HL-60 (cell line): ENCODE measurements around the gene ENDOV.

Source experiments
- POLR2AphosphoS5 ChIP-seq: IDR thresholded peaks from 2 replicates; pipeline ENCODE4 v1.6.1; 2012; ENCODE audit warnings: low read depth
- TF ChIP-seq, protein P1 (sequence below): IDR thresholded peaks from one replicate; pipeline ENCODE4 v1.5.1; 2011; ENCODE audit warnings: low read length, control low read depth, inconsistent platforms; ENCODE audit not compliant: insufficient read depth

DNA sequence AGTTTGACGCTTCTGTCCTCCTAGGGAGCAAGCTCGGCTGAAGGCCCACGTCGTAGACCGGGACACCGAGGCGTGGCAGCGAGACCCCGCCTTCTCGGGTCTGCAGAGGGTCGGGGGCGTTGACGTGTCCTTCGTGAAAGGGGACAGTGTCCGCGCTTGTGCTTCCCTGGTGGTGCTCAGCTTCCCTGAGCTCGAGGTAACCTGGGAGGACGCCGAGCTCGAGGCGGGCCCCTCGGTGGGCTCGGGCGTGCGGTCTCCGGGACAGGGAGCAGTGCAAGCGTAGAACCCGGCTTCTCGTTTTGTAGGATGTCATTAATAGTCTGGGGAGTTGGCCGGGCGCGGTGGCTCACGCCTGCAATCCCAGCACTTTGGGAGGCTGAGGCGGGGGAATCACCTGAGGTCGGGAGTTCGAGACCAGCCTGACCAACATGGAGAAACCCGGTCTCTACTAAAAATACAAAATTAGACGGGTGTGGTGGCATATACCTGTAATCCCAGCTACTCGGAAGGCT, 715 bp downstream of the ENDOV start:
- no peak for TF ChIP-seq POLR2AphosphoS5
- TF ChIP-seq, protein P1, sequence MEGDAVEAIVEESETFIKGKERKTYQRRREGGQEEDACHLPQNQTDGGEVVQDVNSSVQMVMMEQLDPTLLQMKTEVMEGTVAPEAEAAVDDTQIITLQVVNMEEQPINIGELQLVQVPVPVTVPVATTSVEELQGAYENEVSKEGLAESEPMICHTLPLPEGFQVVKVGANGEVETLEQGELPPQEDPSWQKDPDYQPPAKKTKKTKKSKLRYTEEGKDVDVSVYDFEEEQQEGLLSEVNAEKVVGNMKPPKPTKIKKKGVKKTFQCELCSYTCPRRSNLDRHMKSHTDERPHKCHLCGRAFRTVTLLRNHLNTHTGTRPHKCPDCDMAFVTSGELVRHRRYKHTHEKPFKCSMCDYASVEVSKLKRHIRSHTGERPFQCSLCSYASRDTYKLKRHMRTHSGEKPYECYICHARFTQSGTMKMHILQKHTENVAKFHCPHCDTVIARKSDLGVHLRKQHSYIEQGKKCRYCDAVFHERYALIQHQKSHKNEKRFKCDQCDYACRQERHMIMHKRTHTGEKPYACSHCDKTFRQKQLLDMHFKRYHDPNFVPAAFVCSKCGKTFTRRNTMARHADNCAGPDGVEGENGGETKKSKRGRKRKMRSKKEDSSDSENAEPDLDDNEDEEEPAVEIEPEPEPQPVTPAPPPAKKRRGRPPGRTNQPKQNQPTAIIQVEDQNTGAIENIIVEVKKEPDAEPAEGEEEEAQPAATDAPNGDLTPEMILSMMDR: no peak
